ENCODE results near the gene DDIT3.

DNA sequence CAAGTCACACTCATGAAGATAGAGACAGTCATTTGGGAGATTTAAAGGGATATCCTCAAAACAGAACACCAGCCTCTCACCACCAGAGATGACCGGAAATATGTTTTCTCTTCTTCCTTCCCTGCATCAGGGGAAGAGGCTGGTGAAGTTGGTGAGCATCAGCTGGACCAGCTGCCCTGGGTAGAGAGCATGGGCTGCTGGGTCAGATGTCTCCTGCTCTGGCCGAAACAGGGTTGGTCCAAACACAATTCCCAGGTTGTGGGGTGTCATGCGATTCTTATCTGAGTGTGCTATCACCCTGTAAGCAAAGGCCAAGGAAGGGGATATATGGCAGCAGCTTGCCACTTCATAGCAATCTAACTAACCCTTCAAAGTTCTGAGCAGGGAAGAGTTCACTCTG, 47.9 kb downstream of the DDIT3 start:
- TF ChIP-seq POLR2A (IDR thresholded peaks at IDR 0.05; ENCODE audit: low read depth, low read length) = no peak
- no peak for TF ChIP-seq POLR2AphosphoS5 (IDR thresholded peaks at IDR 0.05; ENCODE audit: low read depth, low read length)

All from GM12892 (cell line).